Ascending aorta (tissue), 2 donors: Measurements from ENCODE around the gene COLQ. TPM values are rescaled to one million over a fixed set of nuclear protein-coding genes. Genes with fewer than 3 reads are reported as not detected.
"Not testable (repeated sequence)": the region's sequence is repeated elsewhere in the genome, so short reads cannot be mapped to it uniquely, and the experiment has no call there.

Source experiments
- DNase-seq, 2 donors: peaks; one replicate each; pipeline ENCODE4 v3.0.0-alpha.2; 2019; ENCODE audit warnings: low spot score in 2 of 2
- H3K27ac ChIP-seq, 2 donors: fragments of 200-600 bp; sonication (generic); one replicate each; pipeline ENCODE4 v1.5.1; 2016 to 2017; ENCODE audit warnings: mild to moderate bottlenecking in 1 of 2
- H3K27me3 ChIP-seq: fragments of 200-600 bp; sonication (generic); one replicate; pipeline ENCODE4 v1.5.1; 2017
- H3K36me3 ChIP-seq, 2 donors: fragments of 200-600 bp; sonication (generic); one replicate each; pipeline ENCODE4 v1.5.1; 2016
- H3K4me1 ChIP-seq, 2 donors: fragments of 200-600 bp; sonication (generic); one replicate each; pipeline ENCODE4 v1.5.1; 2016 to 2017; ENCODE audit warnings: mild to moderate bottlenecking in 1 of 2
- H3K4me3 ChIP-seq, 2 donors: fragments of 200-600 bp; sonication (generic); one replicate each; pipeline ENCODE4 v1.5.1; 2016 to 2017; ENCODE audit warnings: mild to moderate bottlenecking in 1 of 2
- H3K9me3 ChIP-seq, 2 donors: fragments of 200-600 bp; sonication (generic); one replicate each; pipeline ENCODE4 v1.5.1; 2016
- CTCF ChIP-seq, 3 experiments: fragments of 200-600 bp in 2 of 3; fragments of 450-650 bp in 1 of 3; sonication (generic) in 2 of 3; IDR thresholded peaks; one replicate each; pipeline ENCODE4 v1.5.1; 2016 to 2019; ENCODE audit warnings: antibody characterized with exemption in 3 of 3, mild to moderate bottlenecking in 1 of 3, moderate library complexity in 1 of 3
- intact Hi-C: fragments of 100-400 bp; cut with DNase I; formaldehyde crosslinking; loops from one replicate; pipeline ENCODE4 v1.15.1; 2023
- total RNA-seq: library from RNA; depleted of rRNA; stranded (reverse); fragments of >200 nt; gene quantifications from one replicate; pipeline ENCODE4 v1.1.0, GENCODE V29; 2016

The COLQ gene
- total RNA-seq, 1 donor from 2014 or later: 4.6 TPM

GRCh38 chr3:15427182-15427880, 94.2 kb downstream of the COLQ start, which contains the start of the genes EAF1 and METTL6:
EAF1 (plus strand) TSS chr3:15427598; CDS start chr3:15427780, 182 bp downstream.
METTL6 (minus strand) TSS chr3:15427544; CDS start chr3:15426511, 1,033 bp downstream.
- no peaks in the 10 kb centered on the region for H3K9me3 ChIP-seq
- peak within 1 kb of the TSS; percentile 86 to 90 for H3K27ac ChIP-seq
- peaks cover 3 to 30% of the 10 kb centered on the region in 2 donors for H3K36me3 ChIP-seq
- peak; percentile 31 to 91 for DNase-seq
- no peaks in the 10 kb centered on the region for H3K27me3 ChIP-seq
- peak within 1 kb of the TSS; percentile 78 to 93 for H3K4me3 ChIP-seq
- H3K4me1 ChIP-seq: peaks cover 5 to 10% of the 10 kb centered on the region in 2 donors
- peak in 2 of 3 experiments; percentile 12 to 22 for TF ChIP-seq CTCF (IDR thresholded peaks at IDR 0.05)
- intact Hi-C loops: loop anchor here (5.0 kb wide), 1 partner anchor 220 kb away; the partner anchor contains the start of gene CAPN7

- Histone ChIP-seq H3K4me3 (peak overlapping the region; percentile 78 to 93), H3K27me3 (no peaks in the 10 kb centered on the region), H3K9me3 (no peaks in the 10 kb centered on the region), H3K27ac (peak overlapping the region; percentile 86 to 90), H3K4me1 (peaks cover 5 to 10% of the 10 kb centered on the region in 2 donors), H3K36me3 (peaks cover 7 to 29% of the 10 kb centered on the region in 2 donors)
- DNase-seq: no peak
- intact Hi-C loops: loop anchor here (5.0 kb wide), 1 partner anchor 219 kb away; the partner anchor contains the start of gene CAPN7
- no peak for TF ChIP-seq CTCF (IDR thresholded peaks at IDR 0.05)
These were observed 94.9 kb downstream of the COLQ start for GRCh38 chr3:15426579-15427118.

- intact Hi-C loops: no loop called here
- peaks cover 21 to 45% of the 10 kb centered on the region in 2 donors for H3K36me3 ChIP-seq
- no peak for TF ChIP-seq CTCF (IDR thresholded peaks at IDR 0.05)
- DNase-seq: no peak
- no peaks in the 10 kb centered on the region for H3K9me3 ChIP-seq
- no peak overlapping the region for H3K27ac ChIP-seq
- H3K4me1 ChIP-seq: peaks cover 0 to 1% of the 10 kb centered on the region in 2 donors
- H3K27me3 ChIP-seq: no peaks in the 10 kb centered on the region
- H3K4me3 ChIP-seq: no peak overlapping the region
These were observed 100.6 kb downstream of the COLQ start for GRCh38 chr3:15420871-15421270.

- H3K27ac ChIP-seq, H3K9me3 ChIP-seq, H3K27me3 ChIP-seq, H3K4me1 ChIP-seq, DNase-seq, H3K4me3 ChIP-seq, intact Hi-C loops: not testable (repeated sequence)
- peaks cover 37 to 56% of the 10 kb centered on the region in 2 donors for H3K36me3 ChIP-seq
These were observed 110.5 kb downstream of the COLQ start for GRCh38 chr3:15410966-15411365.

- Histone ChIP-seq H3K4me3 (no peak overlapping the region), H3K36me3 (peaks cover 30 to 45% of the 10 kb centered on the region in 2 donors), H3K4me1 (no peaks in the 10 kb centered on the region), H3K27ac (no peak overlapping the region), H3K9me3 (no peaks in the 10 kb centered on the region), H3K27me3 (no peaks in the 10 kb centered on the region)
- no peak for TF ChIP-seq CTCF (IDR thresholded peaks at IDR 0.05)
- DNase-seq: no peak
- intact Hi-C loops: no loop called here
These were observed 111.7 kb downstream of the COLQ start for GRCh38 chr3:15409774-15410173.

- TF ChIP-seq CTCF (IDR thresholded peaks at IDR 0.05): no peak
These were observed 112.3 kb downstream of the COLQ start for GRCh38 chr3:15409239-15409638.

More at GRCh38 chr3:15409239-15409638, 112.3 kb downstream of the COLQ start:
- no peak for DNase-seq
- peaks cover 25 to 40% of the 10 kb centered on the region in 2 donors for H3K36me3 ChIP-seq
- H3K27me3 ChIP-seq: no peaks in the 10 kb centered on the region
- no peak overlapping the region for H3K27ac ChIP-seq
- no peaks in the 10 kb centered on the region for H3K9me3 ChIP-seq
- intact Hi-C loops: no loop called here
- H3K4me1 ChIP-seq: no peaks in the 10 kb centered on the region
- H3K4me3 ChIP-seq: no peak overlapping the region
